H9 (cell line): ENCODE measurements around the gene DIPK1B. TPM values are rescaled to one million over a fixed set of nuclear protein-coding genes. Genes with fewer than 3 reads are reported as not detected.
"Not testable (repeated sequence)": the region's sequence is repeated elsewhere in the genome, so short reads cannot be mapped to it uniquely, and the experiment has no call there.

Experiments used
- DNase-seq: peaks from one replicate; pipeline ENCODE4 v3.0.0-alpha.2; 2017
- H2AFZ ChIP-seq: one replicate; pipeline ENCODE4 v1.6.1; 2013; ENCODE audit warnings: mild to moderate bottlenecking, low read length, control low read depth, moderate library complexity
- H2AK5ac ChIP-seq: 2 replicates; pipeline ENCODE4 v1.6.1; 2013; ENCODE audit warnings: low read length, control low read depth, mixed read lengths; ENCODE audit not compliant: insufficient read length
- H2BK120ac ChIP-seq: one replicate; pipeline ENCODE4 v1.6.1; 2013; ENCODE audit warnings: low read depth, mild to moderate bottlenecking, low read length, control low read depth, inconsistent platforms; ENCODE audit not compliant: poor library complexity, severe bottlenecking
- H2BK12ac ChIP-seq: 2 replicates; pipeline ENCODE4 v1.6.1; 2013; ENCODE audit warnings: low read length, control low read depth, mixed read lengths, low read depth; ENCODE audit not compliant: insufficient read length
- H2BK15ac ChIP-seq: 2 replicates; pipeline ENCODE4 v1.6.1; 2013; ENCODE audit warnings: low read depth, low read length, control low read depth
- H2BK20ac ChIP-seq: one replicate; pipeline ENCODE4 v1.6.1; 2013; ENCODE audit warnings: low read depth, mild to moderate bottlenecking, low read length, control low read depth, inconsistent platforms; ENCODE audit not compliant: poor library complexity, severe bottlenecking
- H2BK5ac ChIP-seq: 2 replicates; pipeline ENCODE4 v1.6.1; 2013; ENCODE audit warnings: low read length, control low read depth, mixed read lengths; ENCODE audit not compliant: insufficient read length
- H3K14ac ChIP-seq: 2 replicates; pipeline ENCODE4 v1.6.1; 2013; ENCODE audit warnings: low read length, control low read depth; ENCODE audit not compliant: insufficient read depth
- H3K18ac ChIP-seq: 2 replicates; pipeline ENCODE4 v1.6.1; 2013; ENCODE audit warnings: low read depth, mild to moderate bottlenecking, mixed read lengths, low read length, control low read depth; ENCODE audit not compliant: insufficient read length
- H3K23ac ChIP-seq: 2 replicates; pipeline ENCODE4 v1.6.1; 2013; ENCODE audit warnings: low read length, control low read depth, mixed read lengths, low read depth; ENCODE audit not compliant: insufficient read length
- H3K23me2 ChIP-seq: 2 replicates; pipeline ENCODE4 v1.6.1; 2013; ENCODE audit warnings: low read depth, mild to moderate bottlenecking, mixed read lengths, low read length, control low read depth; ENCODE audit not compliant: insufficient read length, poor library complexity, severe bottlenecking
- H3K27ac ChIP-seq: 2 replicates; pipeline ENCODE4 v1.5.1; 2013; ENCODE audit warnings: low read length, control low read depth, mixed read lengths, low read depth; ENCODE audit not compliant: insufficient read length
- H3K27me3 ChIP-seq: 2 replicates; pipeline ENCODE4 v1.6.1; 2013; ENCODE audit warnings: low read length, control low read depth, inconsistent platforms; ENCODE audit not compliant: insufficient read depth
- H3K4ac ChIP-seq: 2 replicates; pipeline ENCODE4 v1.6.1; 2013; ENCODE audit warnings: low read depth, mild to moderate bottlenecking, control low read depth, inconsistent platforms, low read length, moderate library complexity
- H3K4me1 ChIP-seq: 2 replicates; pipeline ENCODE4 v1.6.1; 2013; ENCODE audit warnings: low read length, control low read depth, inconsistent platforms; ENCODE audit not compliant: insufficient read depth
- H3K4me2 ChIP-seq: 2 replicates; pipeline ENCODE4 v1.6.1; 2013; ENCODE audit warnings: low read length, control low read depth, mixed read lengths; ENCODE audit not compliant: insufficient read length, insufficient read depth
- H3K56ac ChIP-seq: 2 replicates; pipeline ENCODE4 v1.6.1; 2013; ENCODE audit warnings: low read depth, mild to moderate bottlenecking, mixed read lengths, low read length, control low read depth; ENCODE audit not compliant: insufficient read length
- H3K79me1 ChIP-seq: 2 replicates; pipeline ENCODE4 v1.6.1; 2013; ENCODE audit warnings: low read depth, mild to moderate bottlenecking, moderate library complexity, low read length, control low read depth, inconsistent platforms; ENCODE audit not compliant: insufficient read depth, poor library complexity, severe bottlenecking
- H3K79me2 ChIP-seq: 2 replicates; pipeline ENCODE4 v1.6.1; 2013; ENCODE audit warnings: low read length, control low read depth, inconsistent platforms; ENCODE audit not compliant: insufficient read depth
- H3K9ac ChIP-seq: 2 replicates; pipeline ENCODE4 v1.6.1; 2013; ENCODE audit warnings: low read length, control low read depth, mixed read lengths; ENCODE audit not compliant: insufficient read length; ENCODE audit errors: extremely low read depth
- H3K9me3 ChIP-seq: one replicate; pipeline ENCODE4 v1.6.1; 2013; ENCODE audit warnings: low read depth, low read length, inconsistent platforms; ENCODE audit not compliant: control insufficient read depth
- H3T11ph ChIP-seq: one replicate; pipeline ENCODE4 v1.6.1; 2013; ENCODE audit warnings: mild to moderate bottlenecking, low read length, control low read depth, inconsistent platforms
- H4K20me1 ChIP-seq: one replicate; pipeline ENCODE4 v1.6.1; 2013; ENCODE audit not compliant: control insufficient read depth, insufficient read length, insufficient read depth
- H4K5ac ChIP-seq: 2 replicates; pipeline ENCODE4 v1.6.1; 2013; ENCODE audit warnings: low read depth, mild to moderate bottlenecking, mixed read lengths, low read length, control low read depth; ENCODE audit not compliant: insufficient read length
- H4K8ac ChIP-seq: replicated peaks from 2 replicates; pipeline ENCODE4 v1.6.1; 2013; ENCODE audit warnings: low read length, control low read depth, mixed read lengths, low read depth; ENCODE audit not compliant: insufficient read length
- H4K91ac ChIP-seq: 2 replicates; pipeline ENCODE4 v1.6.1; 2013; ENCODE audit warnings: low read depth, mild to moderate bottlenecking, moderate library complexity, mixed read lengths, low read length, control low read depth; ENCODE audit not compliant: insufficient read length
- H3K27ac Mint-ChIP-seq, 3 experiments: 2 replicates in 2 of 3; 3 replicates in 1 of 3; pipeline ENCODE4 v1.8.0; 2020 to 2021; ENCODE audit warnings: mixed read lengths in 3 of 3, mild to moderate bottlenecking in 1 of 3, moderate library complexity in 1 of 3
- H3K27me3 Mint-ChIP-seq: 2 replicates; pipeline ENCODE4 v1.8.0; 2021; ENCODE audit warnings: low read depth, mild to moderate bottlenecking, moderate library complexity, mixed read lengths
- H3K36me3 Mint-ChIP-seq, 3 experiments: 2 replicates in 2 of 3; 3 replicates in 1 of 3; pipeline ENCODE4 v1.8.0; 2020 to 2021; ENCODE audit warnings: low read depth in 3 of 3, mixed read lengths in 3 of 3; ENCODE audit not compliant: insufficient read depth in 1 of 3
- H3K4me1 Mint-ChIP-seq, 2 experiments: 2 replicates each; pipeline ENCODE4 v1.8.0; 2020; ENCODE audit warnings: mixed read lengths in 2 of 2
- H3K4me3 Mint-ChIP-seq, 2 experiments: 2 replicates in 1 of 2; 3 replicates in 1 of 2; pipeline ENCODE4 v1.8.0; 2020 to 2021; ENCODE audit warnings: mild to moderate bottlenecking in 2 of 2, mixed read lengths in 2 of 2, moderate library complexity in 1 of 2
- H3K9me3 Mint-ChIP-seq, 2 experiments: 2 replicates in 1 of 2; 3 replicates in 1 of 2; pipeline ENCODE4 v1.8.0; 2020; ENCODE audit warnings: mild to moderate bottlenecking in 2 of 2, mixed read lengths in 2 of 2, moderate library complexity in 1 of 2
- CTCF ChIP-seq: fragments of 200-600 bp; sonication (generic); conservative IDR thresholded peaks from 3 replicates; pipeline ENCODE4 v1.8.0; 2021; ENCODE audit warnings: antibody characterized with exemption, mild to moderate bottlenecking
- WGBS: extraction: QIAGEN DNeasy Blood & Tissue Kit; methylation state at CpG from one replicate; pipeline ENCODE4 v1.1.7; 2013; ENCODE audit warnings: missing lambda C conversion rate, low lambda C conversion rate, mixed read lengths; ENCODE audit not compliant: insufficient read length; ENCODE audit errors: extremely low coverage; 5-methylcytosine and 5-hydroxymethylcytosine counted together
- total RNA-seq: library from RNA; stranded (reverse); gene quantifications from 2 replicates; pipeline ENCODE4 v1.2.1, GENCODE V29; 2021

Gene DIPK1B
- total RNA-seq, 1 experiment from 2014 or later: 40.3 TPM

GRCh38 chr9:136754626-136755301 is 42.4 kb downstream of the DIPK1B start:
- Histone ChIP-seq H3K9me3 (no peaks in the 10 kb centered on the region), H2BK12ac (no peak overlapping the region), H3K4ac (no peak overlapping the region), H3K23me2 (no peaks in the 10 kb centered on the region), H3K9ac (no peak overlapping the region), H2BK15ac (no peak overlapping the region), H4K91ac (no peak overlapping the region), H3K27ac (no peak overlapping the region), H2BK120ac (no peak overlapping the region), H3T11ph (no peak overlapping the region), H4K5ac (no peak overlapping the region), H2BK20ac (no peak overlapping the region), H3K23ac (no peak overlapping the region), H3K27me3 (no peaks in the 10 kb centered on the region), H3K56ac (no peak overlapping the region), H3K4me2 (no peak overlapping the region), H3K79me2 (no peaks in the 10 kb centered on the region), H3K4me1 (no peaks in the 10 kb centered on the region), H4K20me1 (no peaks in the 10 kb centered on the region), H3K14ac (no peak overlapping the region; the same call in 1 of the 2 replicates), H2AK5ac (no peak overlapping the region), H2AFZ (no peak overlapping the region), H3K18ac (no peak overlapping the region), H2BK5ac (no peak overlapping the region), H3K79me1 (no peaks in the 10 kb centered on the region), H4K8ac (no peak overlapping the region)
- H3K27ac Mint-ChIP-seq: no peak overlapping the region
- no peak overlapping the region for H3K4me3 Mint-ChIP-seq
- peak; percentile 62 for DNase-seq
- H3K27me3 Mint-ChIP-seq: peaks cover 20% of the 10 kb centered on the region
- TF ChIP-seq CTCF: no peak
- peaks cover 4% of the 10 kb centered on the region in 2 experiments; a peak in 3 of 4 replicates for H3K4me1 Mint-ChIP-seq
- H3K9me3 Mint-ChIP-seq: peaks cover 20 to 22% of the 10 kb centered on the region in 2 experiments
- H3K36me3 Mint-ChIP-seq: peaks cover 2 to 15% (median 2%) of the 10 kb centered on the region in 3 experiments; a peak in 6 of 7 replicates
- WGBS: no CpG with 5 or more reads among the region's 24 CpGs

GRCh38 chr9:136755302-136756133 is 43.1 kb downstream of the DIPK1B start:
- not testable (repeated sequence) for H4K20me1 ChIP-seq

More at GRCh38 chr9:136755302-136756133, 43.1 kb downstream of the DIPK1B start:
- H3K56ac ChIP-seq, H3K4me3 Mint-ChIP-seq, H2BK120ac ChIP-seq, H3T11ph ChIP-seq, H2AFZ ChIP-seq, H3K4ac ChIP-seq, H3K23ac ChIP-seq, H3K4me1 Mint-ChIP-seq, H3K23me2 ChIP-seq, H3K27ac ChIP-seq, H4K5ac ChIP-seq, H3K14ac ChIP-seq, H3K4me1 ChIP-seq, H3K27me3 ChIP-seq, H2BK5ac ChIP-seq, H3K9ac ChIP-seq, H3K79me1 ChIP-seq, H3K18ac ChIP-seq, H3K79me2 ChIP-seq, H2BK15ac ChIP-seq, H2AK5ac ChIP-seq, H3K9me3 ChIP-seq, H4K91ac ChIP-seq, DNase-seq, H3K4me2 ChIP-seq, H4K8ac ChIP-seq, H2BK20ac ChIP-seq, H2BK12ac ChIP-seq, H3K27ac Mint-ChIP-seq: not testable (repeated sequence)
- peaks cover 17% of the 10 kb centered on the region for H3K27me3 Mint-ChIP-seq
- WGBS: no CpG with 5 or more reads among the region's 22 CpGs
- peaks cover 2 to 15% (median 2%) of the 10 kb centered on the region in 3 experiments; a peak in 6 of 7 replicates for H3K36me3 Mint-ChIP-seq
- peaks cover 20 to 22% of the 10 kb centered on the region in 2 experiments for H3K9me3 Mint-ChIP-seq
